ENCODE results near the gene THSD8.

Gene THSD8

DNA sequence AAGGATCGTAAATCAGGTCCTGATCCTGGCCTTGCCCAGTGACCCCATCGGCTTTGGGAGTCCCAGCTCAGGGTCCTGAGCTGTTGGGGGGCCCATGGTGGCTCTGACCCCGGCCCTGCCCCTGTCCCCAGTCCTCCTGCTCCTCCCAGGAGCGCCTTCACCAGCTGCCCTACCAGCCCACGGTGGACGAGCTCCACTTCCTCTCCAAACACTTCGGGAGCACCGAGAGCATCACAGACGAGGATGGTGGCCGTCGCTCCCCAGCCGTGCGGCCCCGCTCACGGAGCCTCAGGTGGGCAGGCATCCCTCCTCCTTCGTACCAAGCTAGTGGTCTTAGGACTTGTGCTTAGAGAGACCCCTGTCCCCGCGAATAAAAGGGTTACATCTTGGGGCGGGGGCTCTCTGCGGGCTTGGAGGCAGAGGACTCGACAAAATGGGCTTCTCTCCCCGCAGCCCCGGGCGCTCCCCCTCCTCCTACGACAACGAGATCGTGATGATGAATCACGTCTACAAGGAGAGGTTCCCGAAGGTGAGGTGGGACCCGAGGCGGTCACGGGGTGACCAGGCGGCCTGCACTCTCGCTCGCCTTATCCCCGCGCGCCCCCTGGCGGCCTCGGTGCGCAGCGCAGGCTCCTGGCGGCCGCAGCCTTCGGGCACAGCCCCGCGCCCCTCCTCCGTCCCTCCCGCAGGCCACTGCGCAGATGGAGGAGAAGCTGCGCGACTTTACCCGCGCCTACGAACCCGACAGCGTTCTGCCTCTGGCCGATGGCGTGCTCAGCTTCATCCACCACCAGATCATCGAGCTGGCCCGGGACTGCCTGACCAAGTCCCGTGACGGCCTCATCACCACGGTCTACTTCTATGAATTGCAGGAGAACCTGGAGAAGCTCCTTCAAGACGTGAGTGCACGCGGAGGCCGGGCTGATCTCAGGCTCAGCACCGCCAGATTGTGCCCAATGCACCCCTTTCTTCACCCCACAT lies 45.6 kb downstream of the THSD8 start:
- peak; percentile 67 to 91 (median 79) for DNase-seq (ENCODE audit: low read depth in 4 of 4, low spot score in 1 of 4)
